HG03095 (cell line): ENCODE measurements around the gene PREX1.
"Not testable (repeated sequence)": the region's sequence is repeated elsewhere in the genome, so short reads cannot be mapped to it uniquely, and the experiment has no call there.

Source experiments
- ATAC-seq: cut with Tn5 transposase; IDR thresholded peaks from one replicate; pipeline ENCODE4 v1.9.1; 2021; ENCODE audit warnings: moderate library complexity; ENCODE audit not compliant: unreplicated experiment

The PREX1 gene

GRCh38 chr20:48812600-48813445 is 15.0 kb downstream of the PREX1 start:
- no peak for ATAC-seq

DNA sequence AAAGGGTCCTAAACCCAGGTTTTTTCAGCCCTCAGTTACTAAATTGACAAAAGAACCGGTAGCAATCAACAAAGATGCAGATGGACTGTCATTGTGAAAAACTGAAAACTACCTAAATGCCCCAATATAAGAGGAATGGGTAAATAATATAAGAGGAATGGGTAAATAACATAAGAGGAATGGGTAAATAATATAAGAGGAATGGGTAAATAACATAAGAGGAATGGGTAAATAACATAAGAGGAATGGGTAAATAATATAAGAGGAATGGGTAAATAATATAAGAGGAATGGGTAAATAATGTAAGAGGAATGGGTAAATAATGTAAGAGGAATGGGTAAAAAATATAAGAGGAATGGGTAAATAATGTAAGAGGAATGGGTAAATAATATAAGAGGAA is 15.7 kb downstream of the PREX1 start:
- ATAC-seq, result not testable (repeated sequence)

GRCh38 chr20:48809673-48810072 is 18.1 kb downstream of the PREX1 start:
- ATAC-seq, result no peak

GRCh38 chr20:48808382-48809034 is 19.3 kb downstream of the PREX1 start:
- ATAC-seq, result no peak

- no peak for ATAC-seq
Measured at GRCh38 chr20:48807586-48808381, 20.0 kb downstream of the PREX1 start.

DNA sequence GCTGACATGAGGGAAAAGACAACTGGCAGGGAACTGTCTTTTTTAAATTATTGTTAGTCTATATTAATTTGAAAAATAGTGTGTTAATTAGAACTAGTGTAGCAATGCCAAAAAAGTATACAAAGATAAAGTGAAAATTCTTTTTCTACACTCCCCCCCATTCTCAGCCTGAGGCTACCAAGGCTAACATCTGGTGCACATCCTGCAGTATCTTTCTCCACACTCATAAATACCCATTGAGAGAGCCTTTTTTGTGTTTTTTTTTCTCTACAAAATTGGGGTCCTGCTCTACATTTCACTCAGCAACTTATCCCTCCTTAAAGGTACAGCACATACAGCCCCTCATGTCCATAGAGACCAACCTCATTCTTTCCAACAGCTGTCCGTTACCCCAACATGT is 20.7 kb downstream of the PREX1 start:
- ATAC-seq, result no peak

DNA sequence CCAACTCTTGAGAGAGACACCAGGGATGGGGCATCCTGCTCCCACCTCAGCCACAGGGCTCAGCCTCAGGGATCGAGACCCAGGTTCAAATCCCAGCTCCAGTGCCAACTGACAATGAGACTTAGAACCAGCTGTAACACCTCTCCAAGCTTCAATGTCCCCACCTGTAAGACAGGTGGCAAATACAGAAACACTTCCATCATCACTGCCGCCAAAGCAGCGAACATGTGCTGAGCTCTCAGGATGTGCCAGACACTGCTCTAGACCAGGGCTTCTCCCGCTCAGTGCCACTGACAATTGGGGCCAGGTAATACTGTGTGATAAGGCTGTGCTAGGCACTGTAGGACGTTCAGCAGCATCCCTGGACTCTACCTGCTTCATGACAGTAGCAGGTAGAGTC is 22.1 kb downstream of the PREX1 start:
- no peak for ATAC-seq

GRCh38 chr20:48805286-48805685 is 22.5 kb downstream of the PREX1 start:
- no peak for ATAC-seq

- no peak for ATAC-seq
Measured at GRCh38 chr20:48804300-48804980, 23.4 kb downstream of the PREX1 start.

GRCh38 chr20:48803176-48804053 is 24.4 kb downstream of the PREX1 start:
- no peak for ATAC-seq

DNA sequence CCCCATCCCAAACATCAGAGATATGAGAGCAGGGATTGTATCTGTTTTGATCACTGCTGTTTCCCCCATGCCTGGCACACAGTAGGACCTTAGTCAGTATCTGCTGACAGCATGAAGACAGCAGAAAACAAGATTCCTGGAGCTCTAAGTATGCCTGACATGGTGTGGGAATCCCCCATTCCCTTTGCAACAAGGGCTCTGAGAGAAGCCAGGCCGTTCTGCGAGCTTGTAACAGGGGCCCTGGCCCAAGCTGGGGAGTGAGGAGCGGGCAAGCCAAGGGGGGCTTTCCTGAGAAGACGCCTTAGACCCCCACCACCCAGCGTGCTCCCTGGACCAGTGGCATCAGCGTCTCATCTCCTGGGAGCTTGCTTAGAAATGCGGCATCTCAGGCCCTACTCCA is 25.2 kb downstream of the PREX1 start:
- no peak for ATAC-seq

GRCh38 chr20:48802216-48802615 is 25.6 kb downstream of the PREX1 start:
- ATAC-seq, result no peak

GRCh38 chr20:48801197-48801596 is 26.6 kb downstream of the PREX1 start:
- ATAC-seq, result no peak

GRCh38 chr20:48800177-48800576 is 27.6 kb downstream of the PREX1 start:
- no peak for ATAC-seq

DNA sequence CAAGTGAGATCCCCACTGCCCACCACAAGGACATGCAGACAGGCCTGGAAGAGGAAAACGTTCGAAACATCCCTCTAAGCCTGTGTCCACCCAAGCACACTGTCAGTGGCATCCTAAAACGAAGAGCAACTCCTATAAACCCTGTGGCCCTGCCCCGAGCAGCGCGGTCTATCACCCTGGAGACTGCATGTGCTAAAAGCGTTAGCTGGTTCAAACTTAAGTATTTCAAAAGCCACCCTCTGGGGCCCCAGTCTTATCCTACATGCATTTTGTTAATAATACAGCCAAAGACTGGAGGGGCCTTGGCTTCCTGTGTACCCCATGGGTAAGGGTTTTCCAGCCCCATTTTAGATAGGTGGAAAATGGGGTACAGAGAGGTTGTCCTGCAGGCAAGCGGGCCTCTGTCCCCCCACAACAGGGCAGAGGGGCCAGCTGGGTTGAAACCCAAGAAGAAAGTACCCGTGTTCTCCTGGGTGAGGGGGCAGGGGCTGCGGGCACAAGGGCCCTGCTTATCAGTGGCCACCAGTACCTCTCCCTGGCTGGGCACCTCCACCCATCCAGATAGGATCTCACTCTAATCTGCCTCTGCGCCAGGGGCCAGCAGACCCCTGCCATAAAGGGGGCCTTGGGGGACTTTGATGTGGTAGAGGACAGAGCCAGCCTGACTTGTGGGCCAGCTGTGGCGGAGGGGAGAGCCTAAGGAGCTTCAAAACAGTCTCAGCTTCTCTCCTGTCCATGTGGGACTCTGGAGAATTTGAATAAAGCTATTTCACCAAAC is 28.3 kb downstream of the PREX1 start:
- ATAC-seq, result no peak

DNA sequence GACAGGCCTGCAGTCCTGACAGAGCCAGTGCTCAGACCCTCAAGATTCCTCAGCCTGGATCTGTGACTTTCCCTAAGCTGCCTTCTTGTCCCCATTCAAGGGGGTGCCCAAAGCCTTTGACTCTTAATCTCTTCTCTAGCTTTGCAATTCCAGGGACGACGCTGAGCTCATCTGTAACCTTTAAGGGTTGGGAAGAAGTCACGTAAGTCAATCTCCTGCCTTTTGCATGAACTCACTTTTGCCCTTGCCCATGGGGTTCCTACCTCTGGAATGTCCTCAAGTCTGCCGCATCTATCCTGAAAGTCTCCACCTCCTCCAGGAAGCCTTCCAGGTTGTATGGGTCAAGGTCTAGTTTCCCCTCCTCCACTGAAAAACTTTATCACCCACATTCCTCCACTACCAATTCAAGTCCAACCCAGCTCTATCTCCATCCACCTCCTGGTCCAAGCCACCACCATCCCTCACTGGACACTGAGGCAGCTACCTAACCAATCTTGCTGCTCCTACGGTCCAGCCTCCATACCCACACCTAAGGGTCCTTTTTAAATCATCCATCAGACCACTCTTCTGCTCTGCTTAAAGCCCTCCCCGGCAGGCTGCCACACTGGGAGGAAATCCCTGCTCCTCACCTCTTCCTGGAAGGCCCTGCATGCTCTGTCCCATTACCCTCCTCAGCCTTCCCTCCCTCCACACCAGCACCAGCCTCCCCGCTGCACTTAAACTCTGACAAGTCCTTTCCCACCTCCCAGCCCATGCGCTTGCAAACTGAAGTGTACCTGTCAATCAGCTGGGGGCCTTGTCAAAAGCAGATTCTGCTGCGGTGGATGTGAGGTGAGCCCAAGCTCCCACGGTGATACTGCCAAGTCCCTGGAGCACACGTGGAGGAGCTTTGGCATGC is 29.7 kb downstream of the PREX1 start:
- no peak for ATAC-seq

DNA sequence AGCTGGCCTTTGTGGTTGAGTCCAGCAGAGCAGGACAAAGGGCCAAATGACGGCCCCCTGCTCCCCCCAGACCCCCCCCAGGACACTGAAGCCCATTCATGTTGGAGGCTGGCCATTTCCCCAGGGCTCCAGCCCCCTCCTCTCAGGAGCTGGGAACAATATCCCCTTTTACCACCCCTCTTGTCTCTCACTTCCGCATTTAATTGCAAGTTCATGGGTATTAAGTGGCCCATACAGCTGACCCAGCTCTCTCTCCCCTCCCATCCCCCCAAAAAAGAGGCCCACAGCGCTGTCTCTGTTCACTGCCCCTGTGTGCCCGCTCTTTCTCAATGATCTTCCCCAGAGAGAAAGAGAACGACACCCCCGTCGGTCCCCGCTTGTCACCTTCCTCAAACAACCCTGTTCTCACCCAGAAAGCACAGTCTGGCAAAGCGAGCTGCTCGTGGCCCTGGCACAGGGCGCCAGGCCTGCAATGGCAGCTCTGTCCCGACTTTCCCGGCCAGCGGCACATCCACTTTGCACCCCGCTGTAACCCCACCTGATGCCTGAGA is 30.4 kb downstream of the PREX1 start:
- no peak for ATAC-seq

- no peak for ATAC-seq
Measured at GRCh38 chr20:48795732-48796131, 32.1 kb downstream of the PREX1 start.
